GM18520 (cell line): ENCODE measurements around the gene PRDM15.

Source experiments
- ATAC-seq: cut with Tn5 transposase; IDR thresholded peaks from one replicate; pipeline ENCODE4 v1.9.1; 2021; ENCODE audit not compliant: unreplicated experiment

PRDM15 gene

GRCh38 chr21:41827951-41828883 is 50.9 kb downstream of the PRDM15 start:
- no peak for ATAC-seq

- no peak for ATAC-seq
Measured at GRCh38 chr21:41825881-41826280, 53.3 kb downstream of the PRDM15 start.

GRCh38 chr21:41825216-41825615 is 53.9 kb downstream of the PRDM15 start:
- ATAC-seq = no peak

GRCh38 chr21:41824466-41825207 is 54.5 kb downstream of the PRDM15 start:
- no peak for ATAC-seq

- ATAC-seq = no peak
Measured at GRCh38 chr21:41823906-41824305, 55.2 kb downstream of the PRDM15 start.

GRCh38 chr21:41823166-41823565 is 56.0 kb downstream of the PRDM15 start:
- no peak for ATAC-seq

- no peak for ATAC-seq
Measured at GRCh38 chr21:41821756-41822431, 57.2 kb downstream of the PRDM15 start.

GRCh38 chr21:41821081-41821755 is 57.9 kb downstream of the PRDM15 start:
- ATAC-seq = no peak

- no peak for ATAC-seq
Measured at GRCh38 chr21:41820384-41821080, 58.6 kb downstream of the PRDM15 start.

- ATAC-seq = no peak
Measured at GRCh38 chr21:41819856-41820281, 59.3 kb downstream of the PRDM15 start.

- ATAC-seq = no peak
Measured at GRCh38 chr21:41819236-41819855, 59.8 kb downstream of the PRDM15 start.

GRCh38 chr21:41817877-41818855 is 61.0 kb downstream of the PRDM15 start:
- no peak for ATAC-seq

- ATAC-seq = no peak
Measured at GRCh38 chr21:41817228-41817627, 61.9 kb downstream of the PRDM15 start.

- ATAC-seq = no peak
Measured at GRCh38 chr21:41816583-41817165, 62.5 kb downstream of the PRDM15 start.

- ATAC-seq = no peak
Measured at GRCh38 chr21:41815652-41816582, 63.2 kb downstream of the PRDM15 start.

- no peak for ATAC-seq
Measured at GRCh38 chr21:41813226-41813625, 65.9 kb downstream of the PRDM15 start.

GRCh38 chr21:41812679-41813078 is 66.5 kb downstream of the PRDM15 start:
- ATAC-seq = no peak
